Neutrophil (primary cell): ENCODE measurements around the gene TTN.
A peak's percentile ranks its signal among the peaks of the same experiment; 100 is the strongest.

Source experiments
- H3K27ac ChIP-seq: fragments of 200-600 bp; sonication (generic); 2 replicates; pipeline ENCODE4 v1.5.1; 2016; ENCODE audit warnings: mild to moderate bottlenecking, moderate library complexity
- H3K27me3 ChIP-seq: fragments of 200-600 bp; sonication (generic); 2 replicates; pipeline ENCODE4 v1.6.0; 2016; ENCODE audit warnings: mild to moderate bottlenecking
- H3K36me3 ChIP-seq: fragments of 200-600 bp; sonication (generic); 2 replicates; pipeline ENCODE4 v1.5.1; 2017
- H3K4me1 ChIP-seq, 2 experiments: fragments of 200-600 bp in 1 of 2; sonication (generic) in 1 of 2; 1 replicate in 1 of 2; 2 replicates in 1 of 2; pipeline versions ENCODE4 v1.5.1 to v1.6.1; 2013 to 2016; ENCODE audit warnings: low read depth in 1 of 2, low read length in 1 of 2, mild to moderate bottlenecking in 1 of 2, moderate library complexity in 1 of 2; ENCODE audit not compliant: control insufficient read depth in 1 of 2, insufficient read depth in 1 of 2
- H3K4me3 ChIP-seq, 2 experiments: fragments of 200-600 bp in 1 of 2; sonication (generic) in 1 of 2; 1 replicate in 1 of 2; 2 replicates in 1 of 2; pipeline ENCODE4 v1.5.1; 2013 to 2016; ENCODE audit warnings: low read depth in 1 of 2, low read length in 1 of 2, mild to moderate bottlenecking in 1 of 2, moderate library complexity in 1 of 2
- H3K9me3 ChIP-seq: fragments of 200-600 bp; sonication (generic); 2 replicates; pipeline ENCODE4 v1.5.1; 2016
- CTCF ChIP-seq: fragments of 200-600 bp; sonication (generic); IDR thresholded peaks from 2 replicates; pipeline ENCODE4 v1.5.1; 2016; ENCODE audit warnings: antibody characterized with exemption

Gene TTN

DNA sequence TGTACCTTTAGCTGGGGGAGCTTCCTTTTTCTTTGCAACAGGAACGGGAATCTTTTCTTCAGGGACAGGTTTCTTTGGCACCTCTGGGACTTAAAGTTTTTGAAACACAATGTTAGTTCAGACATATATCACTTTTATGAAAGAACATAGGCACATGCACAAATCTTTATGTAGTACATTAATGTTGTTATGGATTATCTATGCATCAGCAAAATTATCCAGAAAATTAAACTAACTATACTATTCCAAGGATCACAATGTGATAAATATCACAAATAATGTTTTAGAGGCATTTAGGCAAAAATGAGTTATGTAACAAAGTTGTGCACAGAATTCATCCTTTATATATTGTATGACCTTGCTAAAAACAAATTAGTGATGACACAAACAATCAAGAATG lies 117.4 kb downstream of the TTN start:
- no peak for TF ChIP-seq CTCF
- H3K9me3 ChIP-seq, result no peaks in the 10 kb centered on the region
- no peak overlapping the region for H3K4me3 ChIP-seq
- H3K4me1 ChIP-seq, result no peaks in the 10 kb centered on the region
- no peaks in the 10 kb centered on the region for H3K36me3 ChIP-seq
- peaks cover 6% of the 10 kb centered on the region for H3K27me3 ChIP-seq
- H3K27ac ChIP-seq, result no peak overlapping the region

DNA sequence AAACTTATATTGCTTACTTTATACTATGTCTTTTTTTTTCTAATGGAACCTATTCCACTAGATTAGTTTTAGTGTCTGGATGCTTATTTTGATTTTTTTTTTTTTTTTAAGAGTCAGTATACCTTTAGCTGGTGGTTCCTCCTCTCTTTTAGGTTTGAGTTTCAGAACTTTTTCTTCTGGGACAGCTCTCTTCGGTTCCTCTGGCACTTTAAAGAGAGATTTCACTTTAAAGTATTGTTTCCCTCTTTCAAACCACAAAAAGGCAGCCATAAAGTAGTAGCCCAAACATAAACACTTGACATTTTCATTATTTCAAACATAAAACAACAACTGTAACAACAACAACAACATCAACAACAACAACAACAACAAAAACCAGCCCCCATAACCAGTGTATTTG lies 123.3 kb downstream of the TTN start:
- Histone ChIP-seq H3K4me1 (no peaks in the 10 kb centered on the region), H3K36me3 (no peaks in the 10 kb centered on the region), H3K4me3 (no peak overlapping the region), H3K9me3 (no peaks in the 10 kb centered on the region), H3K27me3 (no peaks in the 10 kb centered on the region), H3K27ac (no peak overlapping the region)
- no peak for TF ChIP-seq CTCF

DNA sequence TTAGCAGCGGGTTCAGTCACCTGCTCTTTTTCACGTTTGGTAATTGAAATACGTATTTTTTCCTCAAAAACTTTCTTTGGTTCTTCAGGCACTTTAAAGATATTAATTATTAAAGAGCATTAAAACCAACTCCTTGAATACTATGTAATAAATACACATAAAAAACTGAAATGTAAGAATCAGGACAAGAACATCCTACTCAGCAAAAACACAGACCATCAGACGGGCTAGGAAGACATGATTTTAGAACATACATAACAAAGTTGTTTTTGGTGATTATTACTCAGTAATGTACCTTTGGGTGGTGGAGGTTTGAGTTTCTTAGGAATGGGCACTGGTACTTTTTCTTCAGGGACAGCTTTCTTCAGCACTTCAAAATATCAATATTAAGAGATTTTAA lies 126.1 kb downstream of the TTN start:
- H3K27ac ChIP-seq, result no peak overlapping the region
- H3K9me3 ChIP-seq, result peaks cover 5% of the 10 kb centered on the region
- no peak overlapping the region for H3K4me3 ChIP-seq
- TF ChIP-seq CTCF, result no peak
- H3K4me1 ChIP-seq, result peaks cover 3 to 4% of the 10 kb centered on the region in 2 experiments
- no peaks in the 10 kb centered on the region for H3K27me3 ChIP-seq
- H3K36me3 ChIP-seq, result no peaks in the 10 kb centered on the region

GRCh38 chr2:178679891-178680290 lies 127.3 kb downstream of the TTN start:
- no peak overlapping the region for H3K27ac ChIP-seq
- H3K27me3 ChIP-seq, result no peaks in the 10 kb centered on the region
- H3K4me3 ChIP-seq, result no peak overlapping the region
- H3K36me3 ChIP-seq, result no peaks in the 10 kb centered on the region
- no peak for TF ChIP-seq CTCF
- H3K9me3 ChIP-seq, result peaks cover 5% of the 10 kb centered on the region
- H3K4me1 ChIP-seq, result peaks cover 3 to 4% of the 10 kb centered on the region in 2 experiments

DNA sequence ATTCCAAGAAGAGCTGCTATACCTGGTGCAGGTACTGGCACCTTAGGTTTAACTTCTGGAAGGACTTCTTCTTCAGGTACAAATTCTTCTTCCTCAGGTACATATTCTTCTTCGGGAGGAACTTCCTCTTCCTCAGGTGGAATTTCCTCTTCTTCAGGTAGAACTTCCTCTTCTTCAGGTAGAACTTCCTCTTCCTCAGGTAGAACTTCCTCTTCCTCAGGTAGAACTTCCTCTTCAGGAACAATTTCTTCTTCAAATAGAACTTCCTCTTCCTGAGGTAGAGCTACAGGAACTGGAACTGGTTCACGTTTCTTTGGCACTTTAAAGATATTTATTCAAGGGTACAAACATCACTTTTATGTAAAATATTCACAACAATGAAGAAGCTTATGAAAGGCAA lies 129.6 kb downstream of the TTN start:
- H3K27me3 ChIP-seq, result no peaks in the 10 kb centered on the region
- peaks cover 3 to 4% of the 10 kb centered on the region in 2 experiments for H3K4me1 ChIP-seq
- peak overlapping the region; percentile 70 for H3K27ac ChIP-seq
- no peak overlapping the region for H3K4me3 ChIP-seq
- no peaks in the 10 kb centered on the region for H3K36me3 ChIP-seq
- H3K9me3 ChIP-seq, result peaks cover 5% of the 10 kb centered on the region
- TF ChIP-seq CTCF, result no peak

DNA sequence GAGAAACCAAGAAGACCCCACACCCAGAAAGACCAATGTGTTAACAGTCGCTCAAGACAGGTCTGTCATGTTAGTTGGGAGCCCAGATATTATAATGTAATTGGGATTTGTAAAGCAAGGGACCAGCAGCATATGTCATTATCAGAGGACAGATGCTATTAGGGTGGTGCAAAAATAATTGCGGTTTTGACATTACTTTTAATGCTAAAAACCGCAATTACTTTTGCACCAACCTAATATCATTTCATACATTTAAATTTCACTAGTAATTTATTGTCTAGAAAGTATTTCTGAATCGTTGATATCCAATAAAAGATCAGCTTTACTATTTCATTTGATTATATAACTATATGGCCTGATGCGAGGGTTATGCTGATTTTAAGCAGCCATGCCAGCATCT lies 131.2 kb downstream of the TTN start:
- Histone ChIP-seq H3K27ac (no peak overlapping the region), H3K4me1 (peaks cover 3 to 4% of the 10 kb centered on the region in 2 experiments), H3K27me3 (no peaks in the 10 kb centered on the region), H3K9me3 (peaks cover 5% of the 10 kb centered on the region), H3K4me3 (no peak overlapping the region), H3K36me3 (no peaks in the 10 kb centered on the region)
- no peak for TF ChIP-seq CTCF
